ENCODE measurements around the gene HSPA9.

DNA sequence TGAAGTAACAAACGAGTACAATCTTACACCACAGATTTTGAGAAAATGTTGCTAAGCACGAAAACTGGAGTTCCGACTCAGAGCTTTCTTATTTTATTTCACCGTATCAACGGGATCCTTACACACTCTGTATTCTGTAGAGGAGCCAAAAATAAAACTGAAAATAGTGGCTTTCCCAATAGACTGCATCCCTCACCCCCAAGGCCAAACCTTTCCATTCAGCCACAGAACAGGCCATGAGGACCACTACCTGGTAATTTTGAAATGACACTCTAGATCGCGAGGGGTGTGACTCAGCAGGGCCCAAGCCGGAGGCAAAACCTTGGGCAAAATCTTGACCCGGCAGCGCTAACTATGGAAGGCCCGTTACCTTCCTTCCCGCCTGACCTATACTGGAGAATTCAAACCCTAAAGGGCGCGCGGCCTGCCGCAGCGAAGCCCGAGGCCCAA, 432 bp downstream of the HSPA9 start:
- TF ChIP-seq YY1 (IDR thresholded peaks at IDR 0.05; ENCODE audit: low read depth, low read length): no peak
- no peak for TF ChIP-seq CHD2 (IDR thresholded peaks at IDR 0.05; ENCODE audit: borderline replicate concordance, low read depth, low read length)
- TF ChIP-seq, protein P1, sequence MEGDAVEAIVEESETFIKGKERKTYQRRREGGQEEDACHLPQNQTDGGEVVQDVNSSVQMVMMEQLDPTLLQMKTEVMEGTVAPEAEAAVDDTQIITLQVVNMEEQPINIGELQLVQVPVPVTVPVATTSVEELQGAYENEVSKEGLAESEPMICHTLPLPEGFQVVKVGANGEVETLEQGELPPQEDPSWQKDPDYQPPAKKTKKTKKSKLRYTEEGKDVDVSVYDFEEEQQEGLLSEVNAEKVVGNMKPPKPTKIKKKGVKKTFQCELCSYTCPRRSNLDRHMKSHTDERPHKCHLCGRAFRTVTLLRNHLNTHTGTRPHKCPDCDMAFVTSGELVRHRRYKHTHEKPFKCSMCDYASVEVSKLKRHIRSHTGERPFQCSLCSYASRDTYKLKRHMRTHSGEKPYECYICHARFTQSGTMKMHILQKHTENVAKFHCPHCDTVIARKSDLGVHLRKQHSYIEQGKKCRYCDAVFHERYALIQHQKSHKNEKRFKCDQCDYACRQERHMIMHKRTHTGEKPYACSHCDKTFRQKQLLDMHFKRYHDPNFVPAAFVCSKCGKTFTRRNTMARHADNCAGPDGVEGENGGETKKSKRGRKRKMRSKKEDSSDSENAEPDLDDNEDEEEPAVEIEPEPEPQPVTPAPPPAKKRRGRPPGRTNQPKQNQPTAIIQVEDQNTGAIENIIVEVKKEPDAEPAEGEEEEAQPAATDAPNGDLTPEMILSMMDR (IDR thresholded peaks at IDR 0.05 in 2 of 3, conservative IDR thresholded peaks at IDR 0.05 in 1 of 3; ENCODE audit: control insufficient read depth in 2 of 3, extremely low read depth in 1 of 3, insufficient read depth in 1 of 3, low read depth in 3 of 3, low read length in 3 of 3): no peak
- no peak for TF ChIP-seq EP300 (IDR thresholded peaks at IDR 0.05; ENCODE audit: borderline replicate concordance in 1 of 2, control insufficient read depth in 1 of 2, low read depth in 2 of 2, low read length in 2 of 2)
- no peak for TF ChIP-seq TCF12 (IDR thresholded peaks at IDR 0.05; ENCODE audit: low read depth, low read length)
- no peak for TF ChIP-seq SMC3 (IDR thresholded peaks at IDR 0.05; ENCODE audit: borderline replicate concordance, low read length)
- TF ChIP-seq ZNF274 (IDR thresholded peaks at IDR 0.05; ENCODE audit: insufficient read depth, insufficient read length): no peak
